HCT116 (cell line): ENCODE data around the gene MRAS. TPM values are rescaled to one million over a fixed set of nuclear protein-coding genes. Genes with fewer than 3 reads are reported as not detected.

ENCODE experiments used
- ATAC-seq: fragments of 200-7000 bp; cut with Tn5 transposase; 2 replicates; pipeline ENCODE4 v1.9.1; 2020; ENCODE audit warnings: mild to moderate bottlenecking, moderate library complexity
- BruUV-seq: library from RNA; stranded (reverse); fragments of 400-500 nt; replicated peaks from 2 replicates; lab custom pipeline; 2021; lab: Mats Ljungman, UMichigan
- CTCF ChIA-PET: fragments of 300-600 bp; sonication (Branson Sonifier 250); formaldehyde crosslinking; loops from one replicate; lab custom pipeline; 2021; ENCODE audit warnings: antibody characterized with exemption; lab: Charles Lee
- POLR2A ChIA-PET: fragments of 300-600, 350-600 bp; sonication (Branson Sonifier 250); formaldehyde crosslinking; loops from one replicate; lab custom pipeline; 2021; ENCODE audit warnings: antibody characterized with exemption; lab: Charles Lee
- RAD21 ChIA-PET, 2 experiments: fragments of 300-600 bp; sonication (Branson Sonifier 250); formaldehyde crosslinking; loops; one replicate each; lab custom pipeline; 2023; ENCODE audit warnings: low total read pairs in 2 of 2; ENCODE audit not compliant: uncharacterized antibody in 2 of 2, unreplicated experiment in 2 of 2, low non-redundant PET in 1 of 2; lab: Charles Lee
- DNase-seq: peaks from one replicate; pipeline ENCODE4 v3.0.0-alpha.2; 2010; ENCODE audit warnings: low read depth, low spot score
- H2AFZ ChIP-seq: fragments of 200-600 bp; shearing (Covaris generic), sonication (generic); 2 replicates; pipeline ENCODE4 v1.6.1; 2017; ENCODE audit warnings: low read depth, mixed run types, mixed read lengths, antibody characterized with exemption, low read length; ENCODE audit not compliant: poor library complexity, severe bottlenecking
- H3K27ac ChIP-seq: 2 replicates; pipeline ENCODE4 v1.5.1; 2012; ENCODE audit warnings: low read depth, low read length
- H3K27me3 ChIP-seq: fragments of 200-600 bp; sonication (generic); 2 replicates; pipeline ENCODE4 v1.6.1; 2016; ENCODE audit warnings: mixed run types, low read length, mixed read lengths; ENCODE audit not compliant: insufficient read depth
- H3K36me3 ChIP-seq, 2 experiments: fragments of 200-500 bp in 1 of 2; fragments of 200-600 bp in 1 of 2; sonication (Bioruptor generic) in 1 of 2; sonication (generic) in 1 of 2; 2 replicates each; pipeline versions ENCODE4 v1.5.1 to v1.6.1; 2014 to 2016; ENCODE audit warnings: low read length in 2 of 2, inconsistent platforms in 1 of 2, mixed read lengths in 1 of 2, mixed run types in 1 of 2; ENCODE audit not compliant: insufficient read depth in 2 of 2, control insufficient read depth in 1 of 2
- H3K4me1 ChIP-seq, 2 experiments: fragments of 200-600 bp in 1 of 2; sonication (generic) in 1 of 2; 2 replicates each; pipeline versions ENCODE4 v1.5.1 to v1.6.1; 2012 to 2017; ENCODE audit warnings: low read length in 2 of 2, inconsistent platforms in 1 of 2, mild to moderate bottlenecking in 1 of 2, mixed read lengths in 1 of 2, mixed run types in 1 of 2, moderate library complexity in 1 of 2; ENCODE audit not compliant: insufficient read depth in 2 of 2, control insufficient read depth in 1 of 2
- H3K4me2 ChIP-seq: fragments of 200-600 bp; sonication (generic); 2 replicates; pipeline ENCODE4 v1.6.1; 2017; ENCODE audit warnings: mixed run types, low read length, mixed read lengths
- H3K4me3 ChIP-seq, 2 experiments: fragments of 200-600 bp in 1 of 2; sonication (generic) in 1 of 2; replicated peaks in 1 of 2; 2 replicates each; pipeline ENCODE4 v1.5.1; 2011 to 2016; ENCODE audit warnings: low read length in 2 of 2, control low read depth in 1 of 2, low read depth in 1 of 2, mild to moderate bottlenecking in 1 of 2, mixed read lengths in 1 of 2, mixed run types in 1 of 2
- H3K79me2 ChIP-seq: fragments of 200-600 bp; sonication (generic); 2 replicates; pipeline ENCODE4 v1.6.1; 2017; ENCODE audit warnings: mild to moderate bottlenecking, mixed run types, low read length, moderate library complexity, mixed read lengths; ENCODE audit not compliant: insufficient read depth
- H3K9ac ChIP-seq: fragments of 200-600 bp; sonication (generic); 2 replicates; pipeline ENCODE4 v1.6.1; 2016; ENCODE audit warnings: low read length, mixed read lengths
- H3K9me2 ChIP-seq: fragments of 200-600 bp; sonication (generic), shearing (Covaris generic); 2 replicates; pipeline ENCODE4 v1.6.1; 2017; ENCODE audit warnings: mixed run types, mild to moderate bottlenecking, moderate library complexity; ENCODE audit not compliant: insufficient read depth
- H3K9me3 ChIP-seq, 2 experiments: fragments of 200-500 bp in 1 of 2; fragments of 200-600 bp in 1 of 2; sonication (Bioruptor generic) in 1 of 2; sonication (generic) in 1 of 2; 2 replicates each; pipeline ENCODE4 v1.6.1; 2014 to 2017; ENCODE audit warnings: low read length in 2 of 2, mixed read lengths in 2 of 2, inconsistent platforms in 1 of 2, low read depth in 1 of 2, mild to moderate bottlenecking in 1 of 2, mixed run types in 1 of 2, moderate library complexity in 1 of 2; ENCODE audit not compliant: control insufficient read depth in 1 of 2, insufficient read depth in 1 of 2
- H4K20me1 ChIP-seq: fragments of 200-600 bp; sonication (generic), shearing (Covaris generic); 2 replicates; pipeline ENCODE4 v1.6.1; 2017; ENCODE audit warnings: mixed run types, mild to moderate bottlenecking, moderate library complexity; ENCODE audit not compliant: insufficient read depth
- CBX3 ChIP-seq: IDR thresholded peaks from 2 replicates; pipeline ENCODE4 v1.6.1; 2012; ENCODE audit warnings: low read depth
- ELF1 ChIP-seq: IDR thresholded peaks from 2 replicates; pipeline ENCODE4 v1.6.1; 2012; ENCODE audit warnings: low read depth, borderline replicate concordance
- EZH2 ChIP-seq: fragments of 200-600 bp; sonication (generic); IDR thresholded peaks from 2 replicates; pipeline ENCODE4 v1.6.1; 2017; ENCODE audit warnings: antibody characterized with exemption, mixed run types
- EZH2phosphoT487 ChIP-seq: fragments of 200-600 bp; IDR thresholded peaks from 2 replicates; pipeline ENCODE4 v1.6.1; 2018; ENCODE audit warnings: antibody characterized with exemption, borderline replicate concordance
- RAD21 ChIP-seq: IDR thresholded peaks from 2 replicates; pipeline ENCODE4 v1.6.1; 2012; ENCODE audit warnings: low read depth, mild to moderate bottlenecking
- SIN3A ChIP-seq: IDR thresholded peaks from 2 replicates; pipeline ENCODE4 v1.6.1; 2012; ENCODE audit warnings: low read depth
- SP1 ChIP-seq: IDR thresholded peaks from 2 replicates; pipeline ENCODE4 v1.6.1; 2012; ENCODE audit warnings: low read depth
- TCF7L2 ChIP-seq: IDR thresholded peaks from 2 replicates; pipeline ENCODE4 v1.7.0; 2011; ENCODE audit warnings: borderline replicate concordance, inconsistent platforms; ENCODE audit not compliant: insufficient read depth, insufficient read length; ENCODE audit errors: extremely low read depth
- YY1 ChIP-seq: IDR thresholded peaks from 2 replicates; pipeline ENCODE4 v1.6.1; 2011; ENCODE audit warnings: low read length, low read depth, moderate library complexity, mild to moderate bottlenecking; ENCODE audit not compliant: insufficient replicate concordance; ENCODE audit errors: extremely low read depth
- ZFX ChIP-seq: fragments of 450-650 bp; IDR thresholded peaks from 2 replicates; pipeline ENCODE4 v1.6.1; 2017
- ZNF274 ChIP-seq: fragments of 200-500 bp; sonication (Bioruptor generic); IDR thresholded peaks from 2 replicates; pipeline ENCODE4 v1.6.1; 2014; ENCODE audit warnings: mild to moderate bottlenecking, low read depth, low read length, inconsistent platforms
- intact Hi-C: fragments of 100-400 bp; cut with micrococcal nuclease; formaldehyde crosslinking; loops from 2 replicates; pipeline ENCODE4 v1.10.0; 2022
- total RNA-seq: library from RNA; stranded (reverse); gene quantifications from one replicate; pipeline ENCODE4 v1.2.1, GENCODE V29; 2021; ENCODE audit not compliant: unreplicated experiment
- TF ChIP-seq, protein P1 (sequence below): IDR thresholded peaks from 2 replicates; pipeline ENCODE4 v1.6.1; 2012
- TF ChIP-seq, protein P2 (sequence below), 3 experiments: fragments of 200-600 bp in 1 of 3; sonication (generic) in 1 of 3; IDR thresholded peaks in 2 of 3; conservative IDR thresholded peaks in 1 of 3; 2 replicates each; pipeline ENCODE4 v1.5.1; 2012 to 2017; ENCODE audit warnings: low read depth in 2 of 3, low read length in 2 of 3, antibody characterized with exemption in 1 of 3, borderline replicate concordance in 1 of 3, control low read depth in 1 of 3, mild to moderate bottlenecking in 1 of 3, mixed read lengths in 1 of 3, mixed run types in 1 of 3, moderate library complexity in 1 of 3; ENCODE audit not compliant: insufficient read depth in 1 of 3

Gene MRAS
- total RNA-seq, 1 experiment from 2014 or later, result 13.5 TPM

- H3K79me2 ChIP-seq, result no peaks in the 10 kb centered on the region
- peak within 1 kb of the TSS; percentile 49 to 73 for H3K4me3 ChIP-seq
- H4K20me1 ChIP-seq, result no peaks in the 10 kb centered on the region
- H3K36me3 ChIP-seq, result no peaks in the 10 kb centered on the region
- peak within 1 kb of the TSS; percentile 98 for H2AFZ ChIP-seq
- RAD21 ChIA-PET, result no interaction called here
- no peaks in the 10 kb centered on the region for H3K9me2 ChIP-seq
- peak; percentile 87 for DNase-seq
- TF ChIP-seq ZNF274 (no peak), TCF7L2 (peak; percentile 67), SP1 (peak; percentile 20; the same call in 1 of the 2 replicates), CBX3 (peak; percentile 69), RAD21 (peak; percentile 60; the same call in 1 of the 2 replicates), ELF1 (no peak; the same call in 1 of the 2 replicates), ZFX (no peak), SIN3A (0 out of 2 replicates have a peak, but pooled peaks have one; percentile 58), EZH2phosphoT487 (no peak), YY1 (peak; percentile 36), EZH2 (no peak)
- TF ChIP-seq, protein P1, sequence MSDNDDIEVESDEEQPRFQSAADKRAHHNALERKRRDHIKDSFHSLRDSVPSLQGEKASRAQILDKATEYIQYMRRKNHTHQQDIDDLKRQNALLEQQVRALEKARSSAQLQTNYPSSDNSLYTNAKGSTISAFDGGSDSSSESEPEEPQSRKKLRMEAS, result peak; percentile 73
- TF ChIP-seq, protein P2, sequence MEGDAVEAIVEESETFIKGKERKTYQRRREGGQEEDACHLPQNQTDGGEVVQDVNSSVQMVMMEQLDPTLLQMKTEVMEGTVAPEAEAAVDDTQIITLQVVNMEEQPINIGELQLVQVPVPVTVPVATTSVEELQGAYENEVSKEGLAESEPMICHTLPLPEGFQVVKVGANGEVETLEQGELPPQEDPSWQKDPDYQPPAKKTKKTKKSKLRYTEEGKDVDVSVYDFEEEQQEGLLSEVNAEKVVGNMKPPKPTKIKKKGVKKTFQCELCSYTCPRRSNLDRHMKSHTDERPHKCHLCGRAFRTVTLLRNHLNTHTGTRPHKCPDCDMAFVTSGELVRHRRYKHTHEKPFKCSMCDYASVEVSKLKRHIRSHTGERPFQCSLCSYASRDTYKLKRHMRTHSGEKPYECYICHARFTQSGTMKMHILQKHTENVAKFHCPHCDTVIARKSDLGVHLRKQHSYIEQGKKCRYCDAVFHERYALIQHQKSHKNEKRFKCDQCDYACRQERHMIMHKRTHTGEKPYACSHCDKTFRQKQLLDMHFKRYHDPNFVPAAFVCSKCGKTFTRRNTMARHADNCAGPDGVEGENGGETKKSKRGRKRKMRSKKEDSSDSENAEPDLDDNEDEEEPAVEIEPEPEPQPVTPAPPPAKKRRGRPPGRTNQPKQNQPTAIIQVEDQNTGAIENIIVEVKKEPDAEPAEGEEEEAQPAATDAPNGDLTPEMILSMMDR (IDR thresholded peaks at IDR 0.05 in 2 of 3, conservative IDR thresholded peaks at IDR 0.05 in 1 of 3; ENCODE audit: borderline replicate concordance in 1 of 3, insufficient read depth in 1 of 3, low read depth in 2 of 3, low read length in 2 of 3), result peak; percentile 69 to 83 (median 75)
- TF ChIP-seq, all 23 proteins: peak for 8
- H3K9me3 ChIP-seq, result no peaks in the 10 kb centered on the region
- H3K27me3 ChIP-seq, result no peaks in the 10 kb centered on the region
- H3K4me2 ChIP-seq, result peak within 1 kb of the TSS; percentile 99
- POLR2A ChIA-PET, result no interaction called here
- no TSS peak for BruUV-seq
- peak; percentile 94 for ATAC-seq
- H3K9ac ChIP-seq, result peak within 1 kb of the TSS; percentile 68
- peaks cover 4 to 30% of the 10 kb centered on the region in 2 experiments; a peak in 3 of 4 replicates for H3K4me1 ChIP-seq
- peak within 1 kb of the TSS; percentile 75 for H3K27ac ChIP-seq
- CTCF ChIA-PET, result interaction anchor here (0.9 to 1.6 kb wide), 6 partner anchors 8 to 606 kb away, joined by 3 to 5 read pairs (median 4); partner anchors contain the start of gene MRAS
- intact Hi-C loops, result loop anchor here (5.0 kb wide), 2 partner anchors 212 to 262 kb away; partner anchors contain the start of gene DZIP1L
Observed at GRCh38 chr3:138329127-138329983, 19.0 kb upstream of the MRAS start, which contains the start of gene NME9. NME9 (minus strand) TSS chr3:138329851; CDS start chr3:138329335, 516 bp downstream.
